ENCODE data around the gene TBL1X. TPM values are rescaled to one million over a fixed set of nuclear protein-coding genes. Genes with fewer than 3 reads are reported as not detected.

The TBL1X gene
- total and polyA plus RNA-seq, 2 of the 13 experiments (the other 11 are each of a cell fraction or from before 2014, with no cell fraction given) = 17.6 to 19.9 TPM

- TF ChIP-seq SAFB2 (CRISPR knock-in tag; IDR thresholded peaks at IDR 0.05; ENCODE audit: borderline replicate concordance, low read depth) (no peak), ZNF44 (CRISPR knock-in tag; IDR thresholded peaks at IDR 0.05) (no peak), ZNF362 (CRISPR knock-in tag; IDR thresholded peaks at IDR 0.05; ENCODE audit: borderline replicate concordance) (no peak), ZNF780A (CRISPR knock-in tag; IDR thresholded peaks at IDR 0.05) (no peak), ZNF367 (CRISPR knock-in tag; IDR thresholded peaks at IDR 0.05; ENCODE audit: borderline replicate concordance) (no peak)
These were observed 51.2 kb downstream of the TBL1X start (continued) for GRCh38 chrX:9515973-9516538.

GRCh38 chrX:9516635-9517034 is 51.8 kb downstream of the TBL1X start:
- Histone ChIP-seq H3K4me3 (replicated peaks in 1 of 3; ENCODE audit: insufficient read depth in 1 of 3, low read depth in 2 of 3, low read length in 3 of 3) (no peak overlapping the region), H3K79me2 (ENCODE audit: insufficient read depth, low read length) (peaks cover 28% of the 10 kb centered on the region), H3K9me3 (ENCODE audit: low read length) (no peaks in the 10 kb centered on the region), H3K27ac (ENCODE audit: extremely low read length, insufficient read depth, low read length) (no peak overlapping the region), H2AFZ (ENCODE audit: low read length) (no peak overlapping the region), H3K27me3 (ENCODE audit: control insufficient read depth in 1 of 2, insufficient read depth in 2 of 2, low read length in 2 of 2) (no peaks in the 10 kb centered on the region), H3K9ac (ENCODE audit: insufficient read depth, low read depth, low read length) (no peak overlapping the region), H4K20me1 (ENCODE audit: insufficient read depth, low read length) (0 out of 2 replicates have a peak, but pooled peaks cover 3% of the 10 kb centered on the region), H3K4me2 (ENCODE audit: low read depth, low read length) (no peak overlapping the region), H3K4me1 (ENCODE audit: insufficient read depth, low read length) (peaks cover 35% of the 10 kb centered on the region), H3K36me3 (replicated peaks in 1 of 2; ENCODE audit: control insufficient read depth in 1 of 2, insufficient read depth in 2 of 2, low read length in 2 of 2) (peaks cover 0 to 3% of the 10 kb centered on the region in 2 experiments; a peak in 3 of 5 replicates)
- no peak for ATAC-seq
- intact Hi-C loops (cut with micrococcal nuclease; ENCODE audit: unreplicated experiment) (no loop called here), in situ Hi-C loops (cut with HindIII; ENCODE audit: extremely low pct_ligation_motif_present, low pct_unique_long_range_greater_than_20kb) (no loop called here)
- WGBS (ENCODE audit: low lambda C conversion rate) = 92% methylated on average over 3 of the region's 3 CpGs
- CTCF ChIA-PET (ENCODE audit: low intra/inter-chr PET ratio, low total read pairs) = no interaction called here
- TF ChIP-seq NFYC (CRISPR knock-in tag; IDR thresholded peaks at IDR 0.05) (no peak), MAFK (conservative IDR thresholded peaks at IDR 0.05 in 1 of 2, IDR thresholded peaks at IDR 0.05 in 1 of 2; ENCODE audit: low read length in 2 of 2) (peak; percentile 11 to 26; a peak in 2 of 4 replicates), MAFF (IDR thresholded peaks at IDR 0.05; ENCODE audit: low read depth, low read length) (0 out of 2 replicates have a peak, but pooled peaks have one; percentile 7)
- BruUV-seq (replicated peaks) = no TSS peak
- no peak for FAIRE-seq
- no peak for DNase-seq (ENCODE audit: low spot score)
- POLR2A ChIA-PET = no interaction called here
